ENCODE measurements around the gene CLPSL2. TPM values are rescaled to one million over a fixed set of nuclear protein-coding genes. Genes with fewer than 3 reads are reported as not detected.

The CLPSL2 gene
- total RNA-seq: not detected
- polyA plus RNA-seq: not detected
- long read RNA-seq, donor 1: 0 reads
- long read RNA-seq, donor 2: 0 reads

- Histone ChIP-seq H3K27me3 (replicated peaks in 1 of 7) (peaks cover 0 to 25% (median 18%) of the 10 kb centered on the region in 7 donors), H3K9me3 (no peaks in the 10 kb centered on the region), H3K4me1 (peaks cover 0 to 20% (median 10%) of the 10 kb centered on the region in 6 donors), H3K4me3 (peak within 1 kb of the TSS; percentile 25 to 69 (median 42)), H3K36me3 (no peaks in the 10 kb centered on the region), H3K27ac (no peak within 1 kb of the TSS)
- TF ChIP-seq POLR2A (IDR thresholded peaks at IDR 0.05): no peak
- no peak for TF ChIP-seq POLR2AphosphoS5 (IDR thresholded peaks at IDR 0.05)
- TF ChIP-seq CTCF (IDR thresholded peaks at IDR 0.05 in 8 of 11, conservative IDR thresholded peaks at IDR 0.05 in 3 of 11): no peak
- DNase-seq: peak; percentile 79
- 3 to 7% (median 4%) methylated on average over 35 to 56 of the region's 56 CpGs for WGBS, 5 donors
- intact Hi-C loops (cut with DNase I; ENCODE audit: low total_unique reads): no loop called here
Measured at GRCh38 chr6:35776364-35777215, at the start of gene CLPSL2. CLPSL2 (plus strand) TSS chr6:35776598; CDS start chr6:35776619, 21 bp downstream.

- Histone ChIP-seq H3K9me3 (no peaks in the 10 kb centered on the region), H3K36me3 (no peaks in the 10 kb centered on the region), H3K27me3 (replicated peaks in 1 of 7) (no peaks in the 10 kb centered on the region), H3K27ac (peak overlapping the region; percentile 95 to 100 (median 100)), H3K4me1 (peaks cover 52 to 98% (median 92%) of the 10 kb centered on the region in 6 donors), H3K4me3 (peak overlapping the region; percentile 15 to 68 (median 45))
- no peak for DNase-seq
- no peak for TF ChIP-seq POLR2AphosphoS5 (IDR thresholded peaks at IDR 0.05)
- peak in 1 of 3 donors; percentile 62 for TF ChIP-seq POLR2A (IDR thresholded peaks at IDR 0.05)
- intact Hi-C loops (cut with DNase I; ENCODE audit: low total_unique reads): loop anchor here (5.0 kb wide), 1 partner anchor 40 kb away; the partner anchor contains the start of gene FKBP5
- 11 to 23% (median 18%) methylated on average over 14 to 29 of the region's 29 CpGs for WGBS, 5 donors
Measured at GRCh38 chr6:35727231-35727934, 49.0 kb upstream of the CLPSL2 start.

- WGBS, 5 donors: 1 to 5% (median 1%) methylated on average over 4 to 57 of the region's 57 CpGs
- Histone ChIP-seq H3K9me3 (no peaks in the 10 kb centered on the region), H3K27me3 (replicated peaks in 1 of 7) (no peaks in the 10 kb centered on the region), H3K36me3 (no peaks in the 10 kb centered on the region), H3K4me3 (peak overlapping the region; percentile 15 to 68 (median 45)), H3K4me1 (peaks cover 60 to 98% (median 92%) of the 10 kb centered on the region in 6 donors), H3K27ac (peak overlapping the region; percentile 95 to 100 (median 100))
- peak; percentile 99 for DNase-seq
- peak; percentile 97 to 100 (median 99) for TF ChIP-seq POLR2AphosphoS5 (IDR thresholded peaks at IDR 0.05)
- peak in 4 of 11 experiments; percentile 3 to 33 (median 28) for TF ChIP-seq CTCF (IDR thresholded peaks at IDR 0.05 in 8 of 11, conservative IDR thresholded peaks at IDR 0.05 in 3 of 11)
- peak in 1 of 3 donors; percentile 83 for TF ChIP-seq POLR2A (IDR thresholded peaks at IDR 0.05)
- intact Hi-C loops (cut with DNase I; ENCODE audit: low total_unique reads): loop anchor here (5.0 kb wide), 1 partner anchor 41 kb away; the partner anchor contains the start of gene FKBP5
Measured at GRCh38 chr6:35727935-35728682, 48.3 kb upstream of the CLPSL2 start.
